PFSK-1 (cell line): Measurements from ENCODE around the gene CNRIP1.

Source experiments
- FOXP2 ChIP-seq: optimal IDR thresholded peaks from 2 replicates; pipeline ENCODE3; 2011; ENCODE audit warnings: borderline replicate concordance, control low read depth, inconsistent platforms; ENCODE audit not compliant: insufficient read depth; ENCODE audit errors: extremely low read length, extremely low read depth
- POLR2AphosphoS5 ChIP-seq: IDR thresholded peaks from 2 replicates; pipeline ENCODE4 v1.6.1; 2012; ENCODE audit warnings: low read depth, mild to moderate bottlenecking, control low read depth, low read length, moderate library complexity
- SIN3A ChIP-seq: IDR thresholded peaks from 2 replicates; pipeline ENCODE4 v1.6.1; 2012; ENCODE audit warnings: mild to moderate bottlenecking, low read length, moderate library complexity, borderline replicate concordance; ENCODE audit not compliant: insufficient read depth
- TAF1 ChIP-seq: IDR thresholded peaks from 2 replicates; pipeline ENCODE4 v1.6.1; 2012; ENCODE audit warnings: low read length, control low read depth, borderline replicate concordance; ENCODE audit not compliant: insufficient read depth
- TF ChIP-seq, protein P1 (sequence below), 2 experiments: IDR thresholded peaks; 2 replicates each; pipeline versions ENCODE4 v1.6.1 to v1.8.0; 2011 to 2012; ENCODE audit warnings: low read depth in 2 of 2, low read length in 2 of 2, control low read depth in 1 of 2, inconsistent platforms in 1 of 2, mild to moderate bottlenecking in 1 of 2, moderate library complexity in 1 of 2; ENCODE audit not compliant: insufficient read depth in 1 of 2

Gene CNRIP1

DNA sequence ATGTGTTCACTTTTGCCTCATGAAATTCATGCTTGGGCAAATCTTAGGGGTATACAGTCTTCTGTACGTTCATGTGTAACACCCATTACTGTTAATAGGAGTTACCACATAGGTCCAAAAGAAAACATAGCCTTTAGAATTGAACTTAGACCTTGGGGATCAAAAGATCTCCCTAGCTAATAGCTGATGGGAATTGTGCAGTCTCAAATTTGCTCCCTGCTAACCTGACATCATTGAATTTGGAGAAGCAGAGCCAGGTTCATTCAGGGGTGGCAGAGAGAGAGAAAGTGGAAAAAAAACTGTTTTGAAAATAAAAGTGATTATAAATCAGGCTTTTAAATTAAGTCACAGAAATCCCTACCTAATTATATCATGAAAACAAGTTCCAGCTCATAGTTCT is 39.4 kb downstream of the CNRIP1 start:
- TF ChIP-seq, protein P1, sequence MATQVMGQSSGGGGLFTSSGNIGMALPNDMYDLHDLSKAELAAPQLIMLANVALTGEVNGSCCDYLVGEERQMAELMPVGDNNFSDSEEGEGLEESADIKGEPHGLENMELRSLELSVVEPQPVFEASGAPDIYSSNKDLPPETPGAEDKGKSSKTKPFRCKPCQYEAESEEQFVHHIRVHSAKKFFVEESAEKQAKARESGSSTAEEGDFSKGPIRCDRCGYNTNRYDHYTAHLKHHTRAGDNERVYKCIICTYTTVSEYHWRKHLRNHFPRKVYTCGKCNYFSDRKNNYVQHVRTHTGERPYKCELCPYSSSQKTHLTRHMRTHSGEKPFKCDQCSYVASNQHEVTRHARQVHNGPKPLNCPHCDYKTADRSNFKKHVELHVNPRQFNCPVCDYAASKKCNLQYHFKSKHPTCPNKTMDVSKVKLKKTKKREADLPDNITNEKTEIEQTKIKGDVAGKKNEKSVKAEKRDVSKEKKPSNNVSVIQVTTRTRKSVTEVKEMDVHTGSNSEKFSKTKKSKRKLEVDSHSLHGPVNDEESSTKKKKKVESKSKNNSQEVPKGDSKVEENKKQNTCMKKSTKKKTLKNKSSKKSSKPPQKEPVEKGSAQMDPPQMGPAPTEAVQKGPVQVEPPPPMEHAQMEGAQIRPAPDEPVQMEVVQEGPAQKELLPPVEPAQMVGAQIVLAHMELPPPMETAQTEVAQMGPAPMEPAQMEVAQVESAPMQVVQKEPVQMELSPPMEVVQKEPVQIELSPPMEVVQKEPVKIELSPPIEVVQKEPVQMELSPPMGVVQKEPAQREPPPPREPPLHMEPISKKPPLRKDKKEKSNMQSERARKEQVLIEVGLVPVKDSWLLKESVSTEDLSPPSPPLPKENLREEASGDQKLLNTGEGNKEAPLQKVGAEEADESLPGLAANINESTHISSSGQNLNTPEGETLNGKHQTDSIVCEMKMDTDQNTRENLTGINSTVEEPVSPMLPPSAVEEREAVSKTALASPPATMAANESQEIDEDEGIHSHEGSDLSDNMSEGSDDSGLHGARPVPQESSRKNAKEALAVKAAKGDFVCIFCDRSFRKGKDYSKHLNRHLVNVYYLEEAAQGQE (IDR thresholded peaks at IDR 0.05; ENCODE audit: insufficient read depth in 1 of 2, low read depth in 2 of 2, low read length in 2 of 2) = no peak

DNA sequence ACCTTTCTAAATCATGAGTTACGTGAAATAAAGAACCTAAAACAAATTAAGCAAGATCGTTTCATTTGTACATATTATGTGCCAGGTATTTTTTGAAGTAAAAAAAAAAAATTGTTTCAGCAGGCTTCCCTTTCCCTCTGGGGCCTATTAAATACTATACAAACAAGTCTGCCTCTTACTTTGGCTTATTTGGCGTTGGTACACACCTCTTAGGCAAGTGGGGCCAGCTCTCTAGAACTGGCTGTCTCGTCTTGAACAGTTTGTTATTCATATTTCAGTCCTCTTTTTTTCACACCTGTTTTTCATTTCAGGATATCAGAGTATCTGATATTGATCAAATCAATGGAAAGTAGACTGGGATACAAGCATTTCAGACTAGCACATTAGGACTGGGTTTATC is 40.1 kb downstream of the CNRIP1 start:
- TF ChIP-seq, protein P1 (IDR thresholded peaks at IDR 0.05; ENCODE audit: insufficient read depth in 1 of 2, low read depth in 2 of 2, low read length in 2 of 2) = no peak
- TF ChIP-seq TAF1 = no peak

DNA sequence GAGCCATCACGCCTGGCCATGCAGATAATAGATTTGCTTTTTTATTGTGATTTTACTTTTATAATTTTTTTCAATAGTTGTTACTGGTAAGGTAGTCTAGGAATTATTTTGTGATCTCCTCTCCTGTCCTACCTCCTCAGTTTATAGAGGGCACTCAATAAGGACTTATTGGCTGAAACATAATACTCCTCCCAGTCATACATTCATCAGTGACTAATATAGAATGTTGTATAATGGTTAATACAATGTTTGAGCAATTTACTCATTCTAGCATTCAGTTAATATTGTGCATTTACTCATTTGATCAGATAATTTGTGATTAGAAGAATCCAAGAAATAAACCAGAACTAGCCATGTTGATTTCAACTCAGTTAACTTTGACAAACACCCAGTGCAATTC is 41.6 kb downstream of the CNRIP1 start:
- no peak for TF ChIP-seq POLR2AphosphoS5
- TF ChIP-seq TAF1 = no peak
- TF ChIP-seq FOXP2 = no peak
- TF ChIP-seq, protein P1 (IDR thresholded peaks at IDR 0.05; ENCODE audit: insufficient read depth in 1 of 2, low read depth in 2 of 2, low read length in 2 of 2) = no peak
- TF ChIP-seq SIN3A = no peak

DNA sequence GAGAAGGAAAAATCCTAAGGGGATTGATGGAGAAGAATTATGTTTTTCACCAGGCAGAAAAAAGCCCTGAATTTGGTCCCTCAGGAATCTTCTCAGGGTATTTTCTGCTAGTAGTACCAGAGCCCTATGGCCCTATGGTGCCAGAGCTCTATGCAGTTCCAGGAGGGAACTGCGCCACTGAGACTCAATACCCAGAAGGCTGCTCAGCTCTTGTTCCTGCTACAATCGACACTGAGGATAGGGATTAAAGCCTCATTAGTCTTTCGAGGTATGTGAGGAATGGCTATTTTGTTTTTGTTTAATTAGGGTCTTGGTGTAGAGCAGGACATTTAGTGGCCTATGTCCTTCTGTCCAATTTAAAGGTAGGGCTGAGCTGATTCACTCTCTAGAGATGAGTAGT is 45.7 kb downstream of the CNRIP1 start:
- no peak for TF ChIP-seq POLR2AphosphoS5
- no peak for TF ChIP-seq TAF1
- TF ChIP-seq SIN3A = no peak
- TF ChIP-seq, protein P1 (IDR thresholded peaks at IDR 0.05; ENCODE audit: insufficient read depth in 1 of 2, low read depth in 2 of 2, low read length in 2 of 2) = no peak
- TF ChIP-seq FOXP2 = no peak

DNA sequence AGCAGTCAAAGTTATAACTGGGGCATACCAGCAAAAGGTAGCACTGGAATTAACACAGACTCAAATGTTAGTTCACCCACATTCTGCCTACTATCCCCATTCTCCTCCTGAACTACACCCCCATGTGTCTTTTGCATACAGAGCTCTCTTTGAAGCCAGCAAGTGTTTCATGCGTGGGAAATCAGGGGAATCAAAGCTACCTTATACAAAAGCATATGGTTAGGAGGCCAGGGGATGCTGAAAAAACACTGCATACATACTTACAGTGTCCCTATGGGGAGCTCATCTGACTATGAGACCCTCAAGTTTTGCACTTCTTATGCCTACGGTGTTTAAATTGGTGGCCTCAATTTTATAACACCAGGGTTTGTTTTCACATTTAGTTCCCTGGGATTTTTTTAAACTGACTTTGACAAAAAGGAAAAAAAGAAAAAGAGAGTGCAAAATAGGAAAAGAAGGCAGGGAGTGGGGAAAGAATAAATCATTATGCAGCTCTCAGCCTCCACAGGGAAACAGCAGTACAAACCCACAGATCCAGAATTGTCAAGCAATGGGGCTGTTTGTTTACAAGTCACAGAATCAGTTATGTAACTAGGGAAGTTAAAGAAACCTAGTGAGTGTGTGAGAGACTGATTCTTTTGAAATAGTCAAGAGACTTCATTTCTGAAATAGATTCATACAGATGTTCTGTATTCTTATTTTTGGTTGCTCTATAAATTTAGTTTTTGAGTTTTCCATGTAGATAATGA is 47.3 kb downstream of the CNRIP1 start:
- TF ChIP-seq POLR2AphosphoS5 (no peak), FOXP2 (no peak), TAF1 (no peak), SIN3A (no peak)
